ENCODE results near the gene FBLN1.
A peak's percentile ranks its signal among the peaks of the same experiment; 100 is the strongest.

The FBLN1 gene

GRCh38 chr22:45524966-45525365 lies 22.3 kb downstream of the FBLN1 start:
- no peaks in the 10 kb centered on the region for H3K27me3 ChIP-seq (ENCODE audit: control insufficient read depth in 2 of 2, insufficient read depth in 2 of 2, low read length in 2 of 2)
- no peaks in the 10 kb centered on the region for H3K4me1 ChIP-seq (ENCODE audit: control insufficient read depth in 2 of 2, insufficient read depth in 2 of 2, low read length in 2 of 2)
- no peaks in the 10 kb centered on the region for H3K36me3 ChIP-seq (ENCODE audit: control insufficient read depth in 2 of 2, insufficient read depth in 2 of 2, low read length in 2 of 2)
- H3K27ac ChIP-seq (ENCODE audit: low read depth in 2 of 2, low read length in 2 of 2) = no peak overlapping the region
- no peak overlapping the region for H3K9ac ChIP-seq (ENCODE audit: low read depth in 1 of 2, low read length in 2 of 2)
- no peak overlapping the region for H3K4me3 ChIP-seq (ENCODE audit: low read length in 2 of 2)
- H3K9me3 ChIP-seq (ENCODE audit: control insufficient read depth in 2 of 2, low read length in 2 of 2) = no peaks in the 10 kb centered on the region

GRCh38 chr22:45525480-45525879 lies 22.8 kb downstream of the FBLN1 start:
- no peak overlapping the region for H3K27ac ChIP-seq (ENCODE audit: low read depth in 2 of 2, low read length in 2 of 2)
- H3K4me3 ChIP-seq (ENCODE audit: low read length in 2 of 2) = no peak overlapping the region
- H3K4me1 ChIP-seq (ENCODE audit: control insufficient read depth in 2 of 2, insufficient read depth in 2 of 2, low read length in 2 of 2) = no peaks in the 10 kb centered on the region
- H3K27me3 ChIP-seq (ENCODE audit: control insufficient read depth in 2 of 2, insufficient read depth in 2 of 2, low read length in 2 of 2) = no peaks in the 10 kb centered on the region
- H3K36me3 ChIP-seq (ENCODE audit: control insufficient read depth in 2 of 2, insufficient read depth in 2 of 2, low read length in 2 of 2) = no peaks in the 10 kb centered on the region
- no peak overlapping the region for H3K9ac ChIP-seq (ENCODE audit: low read depth in 1 of 2, low read length in 2 of 2)
- no peaks in the 10 kb centered on the region for H3K9me3 ChIP-seq (ENCODE audit: control insufficient read depth in 2 of 2, low read length in 2 of 2)

GRCh38 chr22:45526281-45526680 lies 23.6 kb downstream of the FBLN1 start:
- H3K9me3 ChIP-seq (ENCODE audit: control insufficient read depth in 2 of 2, low read length in 2 of 2) = no peaks in the 10 kb centered on the region
- H3K4me3 ChIP-seq (ENCODE audit: low read length in 2 of 2) = no peak overlapping the region
- no peaks in the 10 kb centered on the region for H3K36me3 ChIP-seq (ENCODE audit: control insufficient read depth in 2 of 2, insufficient read depth in 2 of 2, low read length in 2 of 2)
- no peak overlapping the region for H3K27ac ChIP-seq (ENCODE audit: low read depth in 2 of 2, low read length in 2 of 2)
- no peak overlapping the region for H3K9ac ChIP-seq (ENCODE audit: low read depth in 1 of 2, low read length in 2 of 2)
- no peaks in the 10 kb centered on the region for H3K27me3 ChIP-seq (ENCODE audit: control insufficient read depth in 2 of 2, insufficient read depth in 2 of 2, low read length in 2 of 2)
- H3K4me1 ChIP-seq (ENCODE audit: control insufficient read depth in 2 of 2, insufficient read depth in 2 of 2, low read length in 2 of 2) = no peaks in the 10 kb centered on the region

- Histone ChIP-seq H3K36me3 (ENCODE audit: control insufficient read depth in 2 of 2, insufficient read depth in 2 of 2, low read length in 2 of 2) (no peaks in the 10 kb centered on the region), H3K27me3 (ENCODE audit: control insufficient read depth in 2 of 2, insufficient read depth in 2 of 2, low read length in 2 of 2) (no peaks in the 10 kb centered on the region), H3K4me1 (ENCODE audit: control insufficient read depth in 2 of 2, insufficient read depth in 2 of 2, low read length in 2 of 2) (no peaks in the 10 kb centered on the region), H3K27ac (ENCODE audit: low read depth in 2 of 2, low read length in 2 of 2) (peak overlapping the region in 1 of 2 donors; percentile 29), H3K9ac (ENCODE audit: low read depth in 1 of 2, low read length in 2 of 2) (no peak overlapping the region), H3K9me3 (ENCODE audit: control insufficient read depth in 2 of 2, low read length in 2 of 2) (no peaks in the 10 kb centered on the region), H3K4me3 (ENCODE audit: low read length in 2 of 2) (no peak overlapping the region)
Observed at GRCh38 chr22:45526768-45527360, 24.2 kb downstream of the FBLN1 start.

GRCh38 chr22:45527456-45527855 lies 24.8 kb downstream of the FBLN1 start:
- H3K4me3 ChIP-seq (ENCODE audit: low read length in 2 of 2) = no peak overlapping the region
- peak overlapping the region in 1 of 2 donors; percentile 29 for H3K27ac ChIP-seq (ENCODE audit: low read depth in 2 of 2, low read length in 2 of 2)
- no peaks in the 10 kb centered on the region for H3K27me3 ChIP-seq (ENCODE audit: control insufficient read depth in 2 of 2, insufficient read depth in 2 of 2, low read length in 2 of 2)
- no peaks in the 10 kb centered on the region for H3K36me3 ChIP-seq (ENCODE audit: control insufficient read depth in 2 of 2, insufficient read depth in 2 of 2, low read length in 2 of 2)
- no peak overlapping the region for H3K9ac ChIP-seq (ENCODE audit: low read depth in 1 of 2, low read length in 2 of 2)
- no peaks in the 10 kb centered on the region for H3K4me1 ChIP-seq (ENCODE audit: control insufficient read depth in 2 of 2, insufficient read depth in 2 of 2, low read length in 2 of 2)
- H3K9me3 ChIP-seq (ENCODE audit: control insufficient read depth in 2 of 2, low read length in 2 of 2) = no peaks in the 10 kb centered on the region

- H3K27ac ChIP-seq (ENCODE audit: low read depth in 2 of 2, low read length in 2 of 2) = no peak overlapping the region
Observed at GRCh38 chr22:45528046-45528445, 25.4 kb downstream of the FBLN1 start.

GRCh38 chr22:45529105-45529504 lies 26.4 kb downstream of the FBLN1 start:
- H3K27me3 ChIP-seq (ENCODE audit: control insufficient read depth in 2 of 2, insufficient read depth in 2 of 2, low read length in 2 of 2) = no peaks in the 10 kb centered on the region
- no peak overlapping the region for H3K4me3 ChIP-seq (ENCODE audit: low read length in 2 of 2)
- no peaks in the 10 kb centered on the region for H3K36me3 ChIP-seq (ENCODE audit: control insufficient read depth in 2 of 2, insufficient read depth in 2 of 2, low read length in 2 of 2)
- no peaks in the 10 kb centered on the region for H3K9me3 ChIP-seq (ENCODE audit: control insufficient read depth in 2 of 2, low read length in 2 of 2)
- H3K9ac ChIP-seq (ENCODE audit: low read depth in 1 of 2, low read length in 2 of 2) = no peak overlapping the region
- no peak overlapping the region for H3K27ac ChIP-seq (ENCODE audit: low read depth in 2 of 2, low read length in 2 of 2)
- H3K4me1 ChIP-seq (ENCODE audit: control insufficient read depth in 2 of 2, insufficient read depth in 2 of 2, low read length in 2 of 2) = no peaks in the 10 kb centered on the region

More at GRCh38 chr22:45528046-45528445, 25.4 kb downstream of the FBLN1 start:
- H3K4me1 ChIP-seq (ENCODE audit: control insufficient read depth in 2 of 2, insufficient read depth in 2 of 2, low read length in 2 of 2) = no peaks in the 10 kb centered on the region
- no peaks in the 10 kb centered on the region for H3K9me3 ChIP-seq (ENCODE audit: control insufficient read depth in 2 of 2, low read length in 2 of 2)
- no peaks in the 10 kb centered on the region for H3K27me3 ChIP-seq (ENCODE audit: control insufficient read depth in 2 of 2, insufficient read depth in 2 of 2, low read length in 2 of 2)
- no peak overlapping the region for H3K4me3 ChIP-seq (ENCODE audit: low read length in 2 of 2)
- no peak overlapping the region for H3K9ac ChIP-seq (ENCODE audit: low read depth in 1 of 2, low read length in 2 of 2)
- no peaks in the 10 kb centered on the region for H3K36me3 ChIP-seq (ENCODE audit: control insufficient read depth in 2 of 2, insufficient read depth in 2 of 2, low read length in 2 of 2)

- H3K4me3 ChIP-seq (ENCODE audit: low read length in 2 of 2) = no peak overlapping the region
- H3K36me3 ChIP-seq (ENCODE audit: control insufficient read depth in 2 of 2, insufficient read depth in 2 of 2, low read length in 2 of 2) = no peaks in the 10 kb centered on the region
- no peaks in the 10 kb centered on the region for H3K27me3 ChIP-seq (ENCODE audit: control insufficient read depth in 2 of 2, insufficient read depth in 2 of 2, low read length in 2 of 2)
- H3K9me3 ChIP-seq (ENCODE audit: control insufficient read depth in 2 of 2, low read length in 2 of 2) = no peaks in the 10 kb centered on the region
- no peaks in the 10 kb centered on the region for H3K4me1 ChIP-seq (ENCODE audit: control insufficient read depth in 2 of 2, insufficient read depth in 2 of 2, low read length in 2 of 2)
- H3K27ac ChIP-seq (ENCODE audit: low read depth in 2 of 2, low read length in 2 of 2) = no peak overlapping the region
- no peak overlapping the region for H3K9ac ChIP-seq (ENCODE audit: low read depth in 1 of 2, low read length in 2 of 2)
Observed at GRCh38 chr22:45529971-45530575, 27.4 kb downstream of the FBLN1 start.

GRCh38 chr22:45531441-45532234 lies 29.0 kb downstream of the FBLN1 start:
- no peaks in the 10 kb centered on the region for H3K4me1 ChIP-seq (ENCODE audit: control insufficient read depth in 2 of 2, insufficient read depth in 2 of 2, low read length in 2 of 2)

GRCh38 chr22:45532235-45532631 lies 29.6 kb downstream of the FBLN1 start:
- no peak overlapping the region for H3K27ac ChIP-seq (ENCODE audit: low read depth in 2 of 2, low read length in 2 of 2)
- no peaks in the 10 kb centered on the region for H3K36me3 ChIP-seq (ENCODE audit: control insufficient read depth in 2 of 2, insufficient read depth in 2 of 2, low read length in 2 of 2)
- H3K9ac ChIP-seq (ENCODE audit: low read depth in 1 of 2, low read length in 2 of 2) = no peak overlapping the region
- H3K9me3 ChIP-seq (ENCODE audit: control insufficient read depth in 2 of 2, low read length in 2 of 2) = no peaks in the 10 kb centered on the region
- no peak overlapping the region for H3K4me3 ChIP-seq (ENCODE audit: low read length in 2 of 2)
- H3K4me1 ChIP-seq (ENCODE audit: control insufficient read depth in 2 of 2, insufficient read depth in 2 of 2, low read length in 2 of 2) = no peaks in the 10 kb centered on the region
- H3K27me3 ChIP-seq (ENCODE audit: control insufficient read depth in 2 of 2, insufficient read depth in 2 of 2, low read length in 2 of 2) = no peaks in the 10 kb centered on the region

More at GRCh38 chr22:45531441-45532234, 29.0 kb downstream of the FBLN1 start:
- Histone ChIP-seq H3K27ac (ENCODE audit: low read depth in 2 of 2, low read length in 2 of 2) (no peak overlapping the region), H3K4me3 (ENCODE audit: low read length in 2 of 2) (no peak overlapping the region), H3K9me3 (ENCODE audit: control insufficient read depth in 2 of 2, low read length in 2 of 2) (no peaks in the 10 kb centered on the region), H3K9ac (ENCODE audit: low read depth in 1 of 2, low read length in 2 of 2) (no peak overlapping the region), H3K36me3 (ENCODE audit: control insufficient read depth in 2 of 2, insufficient read depth in 2 of 2, low read length in 2 of 2) (no peaks in the 10 kb centered on the region), H3K27me3 (ENCODE audit: control insufficient read depth in 2 of 2, insufficient read depth in 2 of 2, low read length in 2 of 2) (no peaks in the 10 kb centered on the region)

Measured in mucosa of rectum (tissue), 2 donors.